GM19395 (cell line): ENCODE data around the gene LRP6.
A peak's percentile ranks its signal among the peaks of the same experiment; 100 is the strongest.
"Not testable (repeated sequence)": the region's sequence is repeated elsewhere in the genome, so short reads cannot be mapped to it uniquely, and the experiment has no call there.

Experiments
- ATAC-seq: cut with Tn5 transposase; IDR thresholded peaks from one replicate; pipeline ENCODE4 v1.9.1; 2021; ENCODE audit warnings: mild to moderate bottlenecking, moderate library complexity; ENCODE audit not compliant: unreplicated experiment

LRP6 gene

GRCh38 chr12:12182703-12183365, 84.0 kb downstream of the LRP6 start:
- ATAC-seq = no peak

DNA sequence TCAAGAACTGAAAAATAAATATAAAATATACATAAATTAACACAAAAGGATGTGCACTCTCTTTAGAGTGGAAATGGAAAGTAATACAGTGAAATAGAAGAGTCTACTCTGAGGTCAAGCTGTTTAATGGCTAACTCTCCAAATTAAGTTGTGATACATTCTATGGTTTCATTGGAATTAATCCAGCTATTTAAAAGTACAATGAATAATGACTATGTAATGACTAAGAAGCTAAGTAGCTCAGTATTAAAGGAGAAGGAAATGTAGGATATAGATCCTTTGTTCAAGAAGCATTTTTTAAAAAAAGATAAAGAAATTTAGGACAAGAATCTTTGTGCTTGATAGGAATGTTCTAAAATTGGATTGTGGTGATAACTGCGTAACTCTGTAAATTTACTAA, 85.3 kb downstream of the LRP6 start:
- no peak for ATAC-seq

GRCh38 chr12:12180575-12180974, 86.3 kb downstream of the LRP6 start:
- ATAC-seq = no peak

GRCh38 chr12:12180136-12180535, 86.7 kb downstream of the LRP6 start:
- no peak for ATAC-seq

GRCh38 chr12:12178559-12178958, 88.3 kb downstream of the LRP6 start:
- ATAC-seq = no peak

DNA sequence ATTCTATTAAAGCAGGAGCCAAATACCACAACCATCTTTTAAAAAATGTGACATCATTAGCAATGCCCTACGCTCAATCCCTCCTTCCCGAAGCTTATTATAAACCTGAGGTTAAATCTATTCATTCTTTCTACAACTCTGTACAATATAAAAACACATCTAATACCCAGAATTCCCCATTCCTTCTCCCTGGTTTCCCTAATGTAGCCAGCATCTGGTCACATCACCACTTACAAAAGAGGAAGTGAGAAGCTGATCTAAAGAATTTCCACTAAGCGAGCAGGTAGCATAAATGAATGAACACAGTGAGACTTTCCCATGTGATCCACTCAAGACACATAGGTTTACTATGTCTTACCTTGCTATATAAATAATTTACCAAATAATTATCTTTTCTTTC, 90.4 kb downstream of the LRP6 start:
- peak; percentile 51 for ATAC-seq

GRCh38 chr12:12171991-12172511, 94.8 kb downstream of the LRP6 start:
- peak; percentile 88 for ATAC-seq

DNA sequence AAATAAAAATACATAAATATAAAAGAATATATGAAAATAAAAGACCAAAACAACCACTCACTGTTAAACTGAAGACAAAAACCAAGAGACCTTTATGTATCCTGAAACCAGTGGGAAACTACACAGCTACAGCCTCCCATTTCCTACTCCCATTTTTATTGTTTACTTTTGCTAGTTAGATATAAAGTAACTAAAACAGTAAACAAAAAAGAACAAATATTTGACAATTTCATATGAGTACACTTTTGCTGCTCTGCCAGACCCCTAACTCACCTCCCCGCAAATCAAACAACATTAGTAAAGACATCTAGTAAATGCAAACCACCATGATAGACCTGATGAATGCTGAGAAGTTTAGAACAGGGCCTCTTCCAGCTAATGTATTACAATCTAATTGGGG, 99.0 kb downstream of the LRP6 start:
- ATAC-seq = no peak

DNA sequence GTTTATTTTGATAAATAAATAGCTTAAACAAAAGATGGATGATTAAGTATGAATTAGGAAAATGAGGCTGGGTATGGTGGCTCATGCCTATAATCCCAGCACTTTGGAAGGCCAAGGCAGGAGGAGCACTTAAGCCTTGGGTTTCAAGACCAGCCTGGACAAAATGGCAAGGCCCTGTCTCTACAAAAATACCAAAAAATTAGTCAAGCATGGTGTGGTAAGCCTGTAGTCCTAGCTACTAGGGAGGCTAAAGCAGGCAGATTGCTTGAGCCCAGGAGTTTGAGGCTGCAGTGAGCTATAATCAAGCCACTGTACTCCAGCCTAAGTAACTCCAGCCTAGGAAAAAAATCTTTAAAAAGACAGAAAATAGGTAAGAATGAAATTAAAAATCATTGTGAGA, 100.1 kb downstream of the LRP6 start:
- ATAC-seq = no peak

GRCh38 chr12:12159988-12160387, 106.9 kb downstream of the LRP6 start:
- no peak for ATAC-seq

GRCh38 chr12:12158858-12159257, 108.0 kb downstream of the LRP6 start:
- no peak for ATAC-seq

- ATAC-seq = no peak
Observed at GRCh38 chr12:12157424-12157823, 109.4 kb downstream of the LRP6 start.

GRCh38 chr12:12156828-12157227, 110.0 kb downstream of the LRP6 start:
- no peak for ATAC-seq

DNA sequence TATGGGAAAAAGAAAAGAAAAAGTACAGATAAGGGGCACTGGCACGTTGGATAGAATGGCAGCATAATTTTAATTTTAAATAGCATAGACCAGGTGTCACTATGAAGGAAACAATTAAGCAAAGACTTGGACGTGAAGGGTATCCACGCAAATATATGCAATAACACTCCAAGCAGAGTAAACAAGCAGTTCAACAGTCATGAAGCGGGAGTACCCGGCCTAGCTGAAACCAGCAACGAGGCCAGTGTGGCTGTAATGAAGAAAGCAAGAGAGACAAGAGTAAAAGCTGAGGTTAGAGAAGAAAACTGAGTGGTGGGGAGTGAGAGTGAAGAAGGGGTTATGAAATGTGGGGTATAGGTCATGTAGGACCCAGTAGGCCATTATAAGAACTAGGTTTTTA, 110.7 kb downstream of the LRP6 start:
- ATAC-seq = no peak

- no peak for ATAC-seq
Observed at GRCh38 chr12:12153596-12153995, 113.2 kb downstream of the LRP6 start.

DNA sequence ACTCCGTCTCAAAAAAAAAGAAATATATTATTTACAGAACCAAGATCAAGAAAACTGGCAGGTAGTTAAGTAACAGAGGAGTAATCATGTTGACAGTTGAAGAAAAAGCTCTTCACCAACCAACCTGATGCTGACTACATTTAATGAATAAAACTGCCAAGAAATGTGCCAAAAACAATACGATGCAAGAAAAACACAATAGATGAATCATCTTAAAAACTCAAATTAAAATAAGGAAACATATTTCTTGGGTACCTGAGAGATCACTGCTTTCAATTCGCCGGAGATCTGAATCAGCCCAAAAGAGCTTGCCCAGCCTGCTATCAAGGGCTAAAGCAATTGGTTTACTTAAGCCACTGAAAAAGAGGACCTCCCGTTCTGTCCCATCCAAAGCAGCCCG, 119.7 kb downstream of the LRP6 start:
- ATAC-seq = no peak

GRCh38 chr12:12144531-12144930, 122.3 kb downstream of the LRP6 start:
- not testable (repeated sequence) for ATAC-seq

GRCh38 chr12:12141000-12141399, 125.8 kb downstream of the LRP6 start:
- no peak for ATAC-seq

GRCh38 chr12:12138203-12139154, 128.4 kb downstream of the LRP6 start:
- ATAC-seq = no peak

DNA sequence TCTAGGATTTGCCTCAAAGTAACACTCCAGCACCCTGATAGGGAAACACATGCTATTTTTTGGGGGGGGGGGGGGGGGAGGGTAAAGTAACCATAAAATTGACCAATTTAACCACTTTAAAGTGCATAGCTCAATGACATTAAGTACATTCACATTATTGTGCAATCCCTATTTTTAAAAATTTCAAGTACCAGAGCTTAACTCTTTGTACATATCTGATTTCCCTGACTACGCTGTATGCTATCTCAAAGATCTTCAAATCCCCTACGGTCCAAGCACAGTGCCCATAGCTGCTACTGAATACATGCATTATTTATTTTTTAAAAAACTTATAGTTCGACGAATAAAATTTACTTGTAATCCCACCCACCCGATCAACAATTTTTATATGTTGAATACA, 133.1 kb downstream of the LRP6 start:
- ATAC-seq = no peak

GRCh38 chr12:12133259-12133658, 133.6 kb downstream of the LRP6 start:
- no peak for ATAC-seq

DNA sequence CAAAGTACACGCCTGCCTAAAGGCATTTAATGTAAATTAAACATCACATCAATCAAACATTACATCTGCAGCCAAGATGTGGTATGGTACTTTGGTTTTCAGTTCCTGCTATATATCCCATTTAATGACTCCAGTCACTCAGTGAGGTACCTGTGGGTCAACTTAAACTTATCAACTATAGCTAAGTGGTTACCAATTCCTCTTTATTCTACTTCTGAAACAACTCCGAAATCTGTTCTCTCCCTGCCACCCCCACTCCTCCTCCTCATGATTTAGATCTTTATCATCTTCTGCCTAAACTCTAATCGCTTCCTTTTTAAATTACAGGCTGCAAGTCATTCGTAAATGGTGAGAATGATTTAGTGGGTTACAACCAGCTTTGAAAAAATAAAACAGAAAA, 138.2 kb downstream of the LRP6 start:
- ATAC-seq = no peak
